GM12891 (cell line): Measurements from ENCODE around the gene SCFD2.

Source experiments
- POLR2A ChIP-seq: IDR thresholded peaks from 2 replicates; pipeline ENCODE4 v1.6.1; 2011; ENCODE audit warnings: low read depth, low read length, control low read depth
- POLR2AphosphoS5 ChIP-seq: IDR thresholded peaks from 2 replicates; pipeline ENCODE4 v1.6.1; 2011; ENCODE audit warnings: low read depth, low read length, control low read depth
- POU2F2 ChIP-seq: IDR thresholded peaks from 2 replicates; pipeline ENCODE4 v1.6.1; 2011; ENCODE audit warnings: low read depth, mild to moderate bottlenecking, control low read depth, low read length, moderate library complexity
- SPI1 ChIP-seq: IDR thresholded peaks from 2 replicates; pipeline ENCODE4 v1.6.1; 2011; ENCODE audit warnings: low read depth, low read length, control low read depth
- TAF1 ChIP-seq: IDR thresholded peaks from 2 replicates; pipeline ENCODE4 v1.6.1; 2011; ENCODE audit warnings: low read depth, low read length, control low read depth

- TF ChIP-seq POLR2A: no peak
- TF ChIP-seq POLR2AphosphoS5: no peak
- TF ChIP-seq TAF1: no peak
- TF ChIP-seq SPI1: no peak
- no peak for TF ChIP-seq POU2F2
These were observed 191.0 kb downstream of the SCFD2 start for GRCh38 chr4:53174823-53175222.
